Hepatocyte (in vitro differentiated cells): Measurements from ENCODE around the gene FAM13C.

Source experiments
- EZH2 ChIP-seq: fragments of 200-600 bp; sonication (generic); IDR thresholded peaks from 2 replicates; pipeline ENCODE4 v1.6.1; 2016; ENCODE audit warnings: antibody characterized with exemption, mild to moderate bottlenecking, borderline replicate concordance
- EZH2phosphoT487 ChIP-seq: fragments of 200-600 bp; sonication (generic); IDR thresholded peaks from one replicate; pipeline ENCODE4 v1.6.1; 2018; ENCODE audit warnings: antibody characterized with exemption, mild to moderate bottlenecking, low read depth, moderate library complexity; ENCODE audit not compliant: unreplicated experiment, severe bottlenecking
- TF ChIP-seq, protein P1 (sequence below): fragments of 200-600 bp; sonication (generic); IDR thresholded peaks from 2 replicates; pipeline ENCODE4 v1.5.1; 2016; ENCODE audit warnings: antibody characterized with exemption, mild to moderate bottlenecking; ENCODE audit not compliant: poor library complexity

DNA sequence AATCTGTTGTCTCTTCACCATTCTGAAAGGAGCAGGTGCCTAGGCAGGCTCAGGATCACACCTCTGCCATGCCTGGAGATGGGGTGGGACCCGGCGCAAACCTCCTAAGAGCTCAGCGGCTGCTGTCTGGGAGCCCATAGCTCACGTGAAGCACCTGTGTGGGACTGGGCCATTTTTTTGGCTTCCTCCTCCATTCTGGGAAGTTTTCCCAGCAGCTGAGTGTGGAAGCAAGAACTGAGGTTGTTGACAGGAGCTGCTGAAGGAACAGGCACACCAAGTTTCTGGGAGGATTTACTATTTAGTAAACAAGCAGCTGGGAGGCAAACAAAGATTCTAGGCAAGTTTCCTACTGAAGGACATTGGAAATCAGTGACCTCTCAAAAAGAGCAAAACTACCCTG is 77.3 kb downstream of the FAM13C start:
- TF ChIP-seq EZH2 (no peak), EZH2phosphoT487 (no peak)
- TF ChIP-seq, protein P1, sequence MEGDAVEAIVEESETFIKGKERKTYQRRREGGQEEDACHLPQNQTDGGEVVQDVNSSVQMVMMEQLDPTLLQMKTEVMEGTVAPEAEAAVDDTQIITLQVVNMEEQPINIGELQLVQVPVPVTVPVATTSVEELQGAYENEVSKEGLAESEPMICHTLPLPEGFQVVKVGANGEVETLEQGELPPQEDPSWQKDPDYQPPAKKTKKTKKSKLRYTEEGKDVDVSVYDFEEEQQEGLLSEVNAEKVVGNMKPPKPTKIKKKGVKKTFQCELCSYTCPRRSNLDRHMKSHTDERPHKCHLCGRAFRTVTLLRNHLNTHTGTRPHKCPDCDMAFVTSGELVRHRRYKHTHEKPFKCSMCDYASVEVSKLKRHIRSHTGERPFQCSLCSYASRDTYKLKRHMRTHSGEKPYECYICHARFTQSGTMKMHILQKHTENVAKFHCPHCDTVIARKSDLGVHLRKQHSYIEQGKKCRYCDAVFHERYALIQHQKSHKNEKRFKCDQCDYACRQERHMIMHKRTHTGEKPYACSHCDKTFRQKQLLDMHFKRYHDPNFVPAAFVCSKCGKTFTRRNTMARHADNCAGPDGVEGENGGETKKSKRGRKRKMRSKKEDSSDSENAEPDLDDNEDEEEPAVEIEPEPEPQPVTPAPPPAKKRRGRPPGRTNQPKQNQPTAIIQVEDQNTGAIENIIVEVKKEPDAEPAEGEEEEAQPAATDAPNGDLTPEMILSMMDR, result no peak
